GM18858 (cell line): ENCODE data around the gene MAP3K5.

Experiments used
- ATAC-seq: cut with Tn5 transposase; IDR thresholded peaks from one replicate; pipeline ENCODE4 v1.9.1; 2021; ENCODE audit not compliant: unreplicated experiment

MAP3K5 gene

DNA sequence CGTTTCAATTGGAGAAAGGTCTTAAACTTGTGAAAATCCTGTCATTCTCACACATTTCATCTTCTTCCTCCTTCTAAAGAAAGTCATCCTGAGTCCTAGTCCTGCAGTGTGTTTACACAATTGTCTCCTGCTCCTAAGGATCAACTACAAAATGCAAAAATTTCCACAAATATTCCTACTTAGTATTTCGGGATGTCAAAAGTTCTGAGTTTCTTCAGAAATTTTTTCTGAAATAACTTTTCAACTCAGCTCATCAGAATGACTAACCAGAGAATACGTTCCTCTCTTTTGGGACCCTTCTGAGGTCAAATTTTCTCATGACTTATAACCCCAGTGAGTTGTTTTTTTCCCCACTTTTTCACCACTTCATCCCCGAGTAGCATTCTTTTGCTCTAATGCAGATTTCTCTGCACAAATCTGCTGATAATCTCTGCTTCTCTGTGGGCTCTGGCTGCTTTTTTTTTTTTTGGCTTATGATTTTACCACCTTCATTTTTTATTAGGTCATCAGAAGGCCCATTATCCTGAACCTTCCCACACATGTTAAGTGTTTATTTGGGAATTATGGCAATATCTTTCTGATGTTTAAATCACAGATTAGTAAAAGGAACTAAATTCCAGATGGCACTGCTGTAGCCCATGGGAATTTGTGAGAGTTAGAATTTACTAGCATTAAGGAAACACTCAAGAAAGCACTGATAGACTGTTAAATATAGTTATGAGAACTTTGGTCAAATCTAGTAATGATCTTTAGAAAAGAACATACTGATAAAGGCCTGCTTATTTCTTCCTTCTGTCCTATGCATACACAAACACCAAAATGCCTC is 41.4 kb downstream of the MAP3K5 start:
- ATAC-seq, result no peak

DNA sequence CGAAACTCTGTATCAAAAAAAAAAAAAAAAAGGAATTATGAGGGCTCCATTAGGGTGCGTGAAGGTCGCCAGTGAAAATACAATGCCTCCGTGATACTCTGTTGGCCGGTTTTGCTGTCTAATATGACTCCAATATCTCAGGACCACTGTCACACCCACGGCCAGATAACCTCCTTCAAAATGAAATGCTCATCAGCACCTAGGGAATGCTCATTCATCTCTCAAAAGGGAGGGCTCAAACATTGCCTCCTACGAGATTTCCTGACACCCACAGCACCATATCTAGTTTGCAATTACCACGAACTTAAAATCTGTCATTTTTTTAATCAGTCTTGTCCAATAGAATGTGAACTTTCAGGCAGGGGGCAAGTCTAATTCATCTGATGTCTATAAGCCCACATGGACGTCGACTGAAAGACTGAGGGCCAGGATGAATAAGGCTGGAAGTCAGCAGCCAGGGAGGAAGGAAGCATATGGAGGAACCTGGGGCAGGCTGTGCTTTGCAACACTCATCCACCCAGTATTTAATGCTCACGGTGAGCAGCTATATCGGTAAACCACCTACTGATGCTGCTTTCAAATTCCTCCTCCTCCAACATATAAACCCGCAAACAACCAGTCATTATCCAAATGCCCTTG is 42.8 kb downstream of the MAP3K5 start:
- ATAC-seq, result no peak

DNA sequence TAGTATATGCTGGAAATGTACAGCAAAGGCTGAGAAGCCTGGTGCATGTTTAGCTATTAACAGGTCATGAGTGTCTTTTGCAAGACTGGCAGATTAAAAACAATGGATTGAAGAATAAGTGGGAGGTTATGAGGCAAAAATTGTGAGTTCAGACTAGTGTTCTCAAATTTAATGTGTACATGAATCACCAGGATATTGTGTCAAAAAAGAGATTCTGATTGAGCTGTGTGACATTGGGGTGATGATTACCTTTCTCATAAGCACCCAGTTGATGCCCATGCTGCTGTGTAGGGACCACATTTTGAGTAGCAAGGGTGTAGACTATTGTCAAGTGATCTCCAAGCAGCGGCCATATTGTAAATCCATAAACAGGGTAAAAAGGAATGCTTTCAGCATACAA is 44.8 kb downstream of the MAP3K5 start:
- ATAC-seq, result no peak

DNA sequence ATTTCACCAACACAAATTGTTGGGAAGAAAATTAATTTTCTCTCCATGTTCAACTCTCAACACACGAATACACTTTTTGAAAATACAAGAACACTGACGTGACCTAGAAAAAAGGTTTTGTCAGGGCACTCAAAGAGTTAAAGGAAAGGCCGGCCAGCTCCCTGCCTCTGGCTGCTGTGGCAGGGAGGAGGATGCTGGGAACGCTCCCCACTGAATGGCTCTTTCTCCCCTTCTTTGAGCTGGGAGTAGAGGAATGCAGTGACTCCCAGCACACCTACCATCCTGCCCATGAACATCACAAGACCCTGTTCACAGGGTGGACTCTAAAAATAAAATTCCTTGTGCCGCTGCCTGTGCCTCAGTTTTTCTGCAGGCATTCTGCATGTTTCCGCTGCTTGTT is 47.0 kb downstream of the MAP3K5 start:
- no peak for ATAC-seq

DNA sequence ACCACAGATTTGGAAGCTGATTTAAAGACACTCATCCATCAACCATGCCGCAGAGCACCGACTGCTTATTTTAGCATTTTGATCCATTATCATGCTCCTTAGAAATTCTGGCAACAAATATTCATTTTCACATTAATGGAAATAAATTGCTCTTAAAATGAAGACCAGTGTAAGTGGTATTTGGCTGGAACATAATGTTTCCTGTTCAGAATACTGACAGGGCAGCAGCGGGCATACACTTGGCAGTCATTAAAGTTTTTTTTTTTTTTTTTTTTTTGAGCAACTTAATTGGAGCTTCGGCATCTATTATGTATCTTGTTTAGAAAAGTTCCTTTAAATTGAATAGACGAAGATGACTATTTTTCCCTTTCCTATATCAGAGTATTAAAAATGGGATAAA is 47.4 kb downstream of the MAP3K5 start:
- no peak for ATAC-seq

DNA sequence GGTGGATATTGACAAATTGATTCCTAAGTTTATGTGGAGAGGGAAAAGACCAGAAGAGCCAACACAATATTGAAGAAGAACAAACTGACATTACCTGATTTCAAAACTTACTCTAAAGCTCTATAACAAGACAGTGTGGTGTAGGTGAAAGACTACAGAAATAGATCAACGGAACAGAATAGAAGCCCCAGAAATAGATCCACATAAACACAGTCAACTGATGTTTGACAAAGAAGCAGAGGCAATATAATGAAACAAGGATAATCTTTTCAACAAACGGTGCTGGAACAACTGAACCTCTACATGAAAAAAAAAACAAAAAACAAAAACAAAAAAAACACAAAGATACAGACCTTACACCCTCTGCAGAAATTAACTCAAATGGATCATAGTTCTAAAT is 50.2 kb downstream of the MAP3K5 start:
- no peak for ATAC-seq

DNA sequence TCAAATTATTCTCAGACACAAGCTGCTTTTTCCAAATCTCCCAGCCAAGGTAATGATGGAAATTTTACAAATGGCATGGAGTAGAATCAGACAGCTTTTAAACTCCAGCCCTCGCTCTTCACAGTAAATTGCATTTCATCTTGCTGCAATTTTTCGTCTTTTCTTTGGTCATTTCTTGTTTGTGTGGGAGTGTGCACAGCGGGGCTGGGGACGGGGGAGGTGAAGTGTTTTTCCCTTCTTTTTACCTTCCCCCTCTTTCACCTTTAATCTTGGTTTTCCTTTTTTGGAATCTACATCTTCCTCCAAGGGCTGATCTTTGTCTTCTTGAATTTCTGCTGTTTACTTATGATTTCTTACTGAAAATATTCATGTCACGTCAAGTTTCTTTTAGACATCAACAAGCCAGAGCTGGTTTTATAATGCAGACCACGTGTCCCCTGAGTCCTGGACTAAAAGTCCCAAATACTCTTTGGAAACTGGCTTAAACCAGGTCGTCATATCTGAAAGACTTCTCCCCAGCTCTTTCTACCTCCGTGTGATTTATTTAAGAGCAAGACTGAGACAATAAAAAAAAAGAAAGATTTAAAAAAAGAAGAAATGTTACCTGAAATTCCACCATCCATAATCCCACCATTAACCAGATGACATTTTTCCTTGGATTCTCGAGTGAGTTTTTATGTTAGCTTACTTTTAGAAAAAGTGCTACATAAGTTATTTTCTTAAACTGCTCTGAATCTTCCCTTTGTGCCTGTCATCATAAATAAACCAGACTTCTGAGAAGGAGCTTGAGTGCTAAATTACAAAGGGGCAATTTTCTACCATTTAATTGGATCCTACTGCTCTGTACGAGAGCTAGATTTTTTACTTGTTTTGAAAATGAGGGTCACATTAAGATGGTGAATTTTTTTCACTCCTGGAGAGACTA is 52.0 kb downstream of the MAP3K5 start:
- no peak for ATAC-seq

DNA sequence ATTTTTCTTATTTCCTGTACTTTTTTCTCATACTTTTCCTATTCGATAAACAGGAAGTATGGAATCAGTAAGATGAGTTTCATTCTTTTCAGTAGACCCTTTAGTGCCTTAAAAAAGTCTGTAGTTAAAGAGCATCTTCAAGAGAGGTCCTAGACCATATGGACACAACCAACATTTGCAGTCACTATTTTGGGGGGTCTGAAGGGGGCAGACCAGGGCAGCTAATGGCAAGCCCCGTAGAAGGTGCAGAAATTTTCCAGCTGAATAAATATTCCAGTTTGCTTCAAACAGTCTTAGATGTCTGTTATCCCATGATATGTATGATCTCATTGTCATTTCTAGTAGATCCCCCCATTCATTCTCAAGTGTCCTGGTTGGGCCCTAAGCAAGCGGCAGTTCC is 52.8 kb downstream of the MAP3K5 start:
- no peak for ATAC-seq

DNA sequence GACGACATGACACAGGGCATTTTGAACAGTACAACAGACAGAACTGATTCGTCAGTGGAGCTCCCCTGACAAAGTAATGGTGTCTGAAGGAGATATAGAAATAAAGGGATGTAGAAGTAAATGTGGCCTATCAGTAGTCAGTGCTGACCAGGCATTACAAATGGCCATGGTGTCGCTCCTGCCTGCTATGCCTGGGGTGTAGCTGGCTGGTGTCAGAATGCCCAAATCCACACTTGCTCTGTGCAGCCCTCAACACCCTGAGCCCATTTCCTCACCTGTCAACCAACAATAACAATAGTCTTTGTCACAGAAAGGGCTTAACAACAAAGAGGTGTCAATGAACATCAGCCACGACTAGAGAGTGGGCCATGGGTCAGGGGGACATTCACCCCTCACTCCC is 53.2 kb downstream of the MAP3K5 start:
- ATAC-seq, result no peak

DNA sequence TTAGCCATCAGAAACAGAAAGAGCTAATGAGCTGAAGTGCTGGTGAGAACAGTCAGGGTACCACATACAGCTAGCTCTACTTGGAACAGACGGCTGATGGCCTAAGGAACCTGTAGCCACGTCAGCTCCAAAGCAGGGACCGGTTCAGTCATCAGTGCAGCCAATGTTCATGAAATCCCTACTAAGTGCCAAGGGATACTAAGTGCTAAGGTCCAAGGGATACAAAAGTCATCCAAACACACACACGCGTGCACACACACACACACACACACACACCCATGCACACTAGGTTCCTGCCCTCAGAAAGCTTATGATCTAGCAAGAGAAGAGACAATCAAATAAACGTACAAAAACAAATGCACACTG is 53.6 kb downstream of the MAP3K5 start:
- no peak for ATAC-seq

DNA sequence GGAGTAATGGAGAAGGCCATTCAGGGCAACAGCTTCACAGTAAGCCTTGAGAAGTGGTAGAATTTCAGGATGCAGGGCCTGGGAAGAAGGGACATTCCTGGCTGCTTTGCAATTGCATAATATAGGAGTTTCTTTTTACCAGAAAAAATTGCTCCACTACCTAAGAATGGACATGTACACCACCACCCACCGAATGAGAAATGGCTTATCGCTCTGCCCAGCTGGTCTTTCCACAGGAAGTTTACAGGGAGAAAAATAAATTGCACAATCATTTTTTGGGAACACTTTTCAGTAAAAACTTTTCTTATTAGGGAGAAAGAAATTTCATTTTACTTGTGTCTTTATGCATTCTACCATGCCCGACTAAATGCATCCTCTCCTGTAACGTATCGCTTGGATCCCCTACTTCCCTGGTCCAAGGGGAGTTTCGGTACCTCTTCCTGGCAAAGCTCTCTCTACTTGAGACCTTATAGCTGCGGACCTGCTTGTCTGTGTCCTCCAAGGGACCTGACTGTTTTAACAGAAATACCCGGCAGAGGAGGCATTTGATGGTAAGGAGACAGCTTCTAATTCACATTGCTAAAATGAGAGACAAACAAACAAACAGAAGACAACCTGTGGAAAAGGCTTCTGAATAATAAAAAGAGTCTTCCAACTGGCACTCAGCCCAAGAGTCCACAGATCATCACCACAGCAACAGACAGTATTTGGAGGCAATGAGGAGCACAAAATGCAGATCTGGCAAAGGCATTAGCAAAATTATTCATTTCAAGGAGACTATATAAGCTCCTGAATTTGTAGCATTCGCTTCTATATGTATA is 54.2 kb downstream of the MAP3K5 start:
- ATAC-seq, result no peak

DNA sequence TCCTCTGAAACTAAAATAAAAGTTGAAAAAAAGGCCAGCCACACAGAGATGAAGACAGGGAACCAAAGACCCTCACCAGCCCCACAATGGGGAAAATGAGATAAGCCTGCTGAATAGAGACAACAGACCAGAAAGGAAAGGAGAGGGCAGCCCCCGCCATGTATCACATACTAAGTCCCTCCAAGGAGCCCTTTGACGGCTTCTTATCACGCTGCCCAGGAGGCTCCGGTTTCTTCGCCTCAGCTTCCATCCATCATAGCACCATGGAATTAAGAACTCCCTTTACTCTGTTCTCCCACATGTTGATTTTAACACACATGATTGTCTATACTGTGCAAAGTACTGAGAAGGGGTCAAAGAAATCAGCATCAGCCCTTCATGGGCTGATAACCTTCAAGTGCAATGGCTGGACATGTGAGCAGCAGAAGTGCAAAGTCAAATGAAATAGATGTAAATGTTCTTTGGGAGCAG is 54.9 kb downstream of the MAP3K5 start:
- no peak for ATAC-seq

DNA sequence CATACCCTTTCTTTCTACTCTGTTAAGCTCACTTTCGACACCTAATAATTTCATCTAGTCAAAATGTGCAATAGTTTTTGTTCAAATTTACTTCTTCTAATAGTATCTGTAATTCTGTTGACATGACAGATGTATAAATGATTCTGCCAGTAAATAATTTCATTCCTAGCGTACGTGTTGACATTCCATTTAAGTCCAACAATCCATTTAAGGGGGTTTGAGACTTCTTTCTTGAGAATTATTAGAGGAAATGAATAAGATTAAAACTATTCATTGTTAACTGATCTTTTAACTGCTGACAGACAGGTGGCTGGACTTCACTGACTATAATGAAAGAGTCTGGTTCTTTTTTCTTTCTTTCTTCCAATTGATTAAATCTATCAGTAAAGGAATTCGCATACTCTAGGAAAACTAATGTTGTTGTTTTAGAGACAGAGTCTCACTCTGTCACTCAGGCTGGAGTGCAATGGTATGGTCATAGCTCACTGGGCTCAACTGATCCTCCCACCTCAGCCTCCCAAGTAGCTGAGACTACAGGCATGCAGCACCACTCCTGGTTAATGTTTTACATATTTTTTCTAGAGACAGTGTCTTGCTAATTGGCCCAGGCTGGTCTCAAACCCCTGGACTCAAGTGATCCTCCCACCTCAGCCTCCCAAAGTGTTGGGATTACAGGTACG is 55.9 kb downstream of the MAP3K5 start:
- ATAC-seq, result no peak

DNA sequence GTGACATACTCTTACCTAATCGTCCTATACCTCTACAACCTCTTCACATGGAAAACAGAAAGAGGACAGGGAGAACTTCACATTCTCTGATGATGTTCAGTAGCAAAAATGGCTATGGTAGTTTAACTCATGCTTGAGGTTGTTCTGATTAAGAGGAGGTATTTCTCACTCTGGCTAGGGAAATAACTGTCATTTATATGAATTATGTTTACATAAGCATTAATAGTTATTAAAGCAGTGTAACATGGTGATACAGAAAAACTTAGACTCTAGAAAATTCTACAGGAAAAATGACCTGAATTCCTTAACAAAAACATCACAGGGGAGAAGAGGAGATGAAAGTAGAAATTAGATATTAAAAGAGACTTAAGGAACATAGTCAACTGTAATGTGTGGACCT is 57.3 kb downstream of the MAP3K5 start:
- ATAC-seq, result no peak

DNA sequence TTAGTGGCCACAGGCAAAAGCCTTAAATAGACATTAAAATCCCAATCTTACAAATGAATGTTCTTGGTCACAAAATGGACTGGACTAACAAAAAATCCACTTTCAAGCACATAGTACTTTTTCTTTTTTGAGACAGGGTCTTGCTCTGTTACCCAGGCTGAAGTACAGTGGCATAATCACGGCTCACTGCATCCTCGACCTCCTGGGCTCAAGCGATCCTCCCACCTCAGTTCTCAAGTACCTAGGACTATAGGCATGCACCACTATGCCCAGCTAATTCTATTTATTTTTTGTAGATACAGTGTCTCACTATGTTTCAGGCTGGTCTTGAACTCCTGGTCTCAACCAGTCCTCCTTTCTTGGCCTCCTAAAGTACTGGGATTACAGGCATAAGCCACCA is 59.4 kb downstream of the MAP3K5 start:
- no peak for ATAC-seq

DNA sequence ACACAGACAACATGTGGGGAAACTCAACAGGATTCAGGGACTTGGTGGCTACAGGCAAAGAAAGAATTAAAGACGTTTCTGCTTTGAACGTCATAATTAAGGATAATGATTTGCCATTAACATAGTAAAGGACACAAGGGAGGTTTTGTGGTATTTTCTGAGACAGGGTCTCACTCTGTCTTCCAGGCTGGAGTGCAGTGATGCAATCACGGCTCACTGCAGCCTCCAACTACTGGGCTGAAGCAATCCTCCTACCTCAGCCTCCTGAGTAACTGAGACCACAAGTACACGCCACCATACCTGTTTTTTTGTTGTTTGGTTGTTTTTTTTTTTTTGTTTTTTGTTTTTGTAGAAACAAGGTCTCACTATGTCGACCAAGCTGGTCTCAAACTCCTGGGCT is 62.4 kb downstream of the MAP3K5 start:
- no peak for ATAC-seq

DNA sequence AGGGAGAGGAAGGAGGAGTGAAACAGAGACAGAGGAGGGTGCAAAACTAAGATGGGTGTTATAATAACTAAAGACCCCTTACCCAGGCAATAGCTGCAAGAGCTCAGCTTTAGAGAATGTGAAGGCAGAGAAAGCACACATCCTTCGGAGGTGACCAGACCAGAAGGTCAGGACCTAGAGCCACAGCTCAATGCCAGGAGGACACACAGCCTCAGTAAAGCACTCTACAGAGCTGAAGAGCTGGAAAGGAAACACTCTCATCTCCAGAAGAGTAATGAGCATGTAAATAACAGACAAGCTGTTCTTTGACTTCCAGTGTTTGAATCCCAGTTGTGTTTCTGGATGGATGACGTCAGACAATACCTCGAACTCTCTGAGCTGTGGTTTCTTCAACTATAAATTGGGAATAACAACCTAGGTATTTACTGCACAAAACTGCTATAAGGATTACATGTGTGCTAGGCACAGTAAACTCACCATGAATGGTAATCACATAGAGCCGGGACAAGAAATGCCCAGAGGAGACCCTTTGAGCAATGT is 63.2 kb downstream of the MAP3K5 start:
- ATAC-seq, result no peak

DNA sequence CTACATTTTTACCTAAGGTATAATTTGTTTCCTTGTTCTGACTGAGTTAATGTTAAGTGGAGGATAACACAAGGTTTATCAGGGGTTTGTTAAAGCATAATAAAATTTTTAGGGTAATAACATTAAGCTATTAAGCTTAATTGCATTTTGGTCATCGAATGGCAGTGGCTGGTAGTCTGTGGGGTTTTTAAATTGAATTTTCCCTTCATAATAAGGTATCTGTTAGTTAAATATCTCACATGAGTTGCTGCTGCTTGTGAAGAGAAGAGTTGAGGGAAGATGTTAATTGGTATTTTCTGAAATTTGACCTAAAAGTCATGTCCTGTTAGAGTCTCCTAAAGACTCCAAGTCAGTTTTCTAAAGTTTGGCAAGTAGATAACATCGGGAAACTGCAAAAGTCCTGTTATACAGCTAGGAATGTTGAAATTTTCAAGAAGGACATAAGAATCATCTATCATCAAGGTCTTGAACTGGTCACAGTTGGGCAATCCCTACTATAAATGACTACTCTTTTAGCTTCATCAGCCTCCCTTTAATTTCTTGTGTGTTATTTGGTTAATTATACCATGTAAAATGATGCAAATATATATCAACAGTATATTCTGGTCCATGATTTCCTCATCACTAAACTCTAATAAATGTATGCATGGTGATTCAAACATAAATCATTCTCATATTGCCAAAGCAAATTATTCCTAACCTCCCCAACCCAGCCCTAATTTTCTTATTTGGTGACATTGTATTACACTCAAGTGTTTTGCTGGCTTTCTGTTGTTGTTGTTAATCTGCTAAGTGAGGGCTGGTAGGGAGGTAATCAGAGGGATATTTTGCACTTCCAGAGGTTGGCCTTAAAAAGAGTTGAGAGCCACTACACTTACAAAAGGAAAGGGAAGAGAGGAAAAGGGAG is 64.0 kb downstream of the MAP3K5 start:
- no peak for ATAC-seq
